ENCODE measurements around the gene DOK3. TPM values are rescaled to one million over a fixed set of nuclear protein-coding genes. Genes with fewer than 3 reads are reported as not detected.

Gene DOK3
- total RNA-seq, 4 donors from 2014 or later, result 0.60 to 17.2 (median 7.8) TPM

DNA sequence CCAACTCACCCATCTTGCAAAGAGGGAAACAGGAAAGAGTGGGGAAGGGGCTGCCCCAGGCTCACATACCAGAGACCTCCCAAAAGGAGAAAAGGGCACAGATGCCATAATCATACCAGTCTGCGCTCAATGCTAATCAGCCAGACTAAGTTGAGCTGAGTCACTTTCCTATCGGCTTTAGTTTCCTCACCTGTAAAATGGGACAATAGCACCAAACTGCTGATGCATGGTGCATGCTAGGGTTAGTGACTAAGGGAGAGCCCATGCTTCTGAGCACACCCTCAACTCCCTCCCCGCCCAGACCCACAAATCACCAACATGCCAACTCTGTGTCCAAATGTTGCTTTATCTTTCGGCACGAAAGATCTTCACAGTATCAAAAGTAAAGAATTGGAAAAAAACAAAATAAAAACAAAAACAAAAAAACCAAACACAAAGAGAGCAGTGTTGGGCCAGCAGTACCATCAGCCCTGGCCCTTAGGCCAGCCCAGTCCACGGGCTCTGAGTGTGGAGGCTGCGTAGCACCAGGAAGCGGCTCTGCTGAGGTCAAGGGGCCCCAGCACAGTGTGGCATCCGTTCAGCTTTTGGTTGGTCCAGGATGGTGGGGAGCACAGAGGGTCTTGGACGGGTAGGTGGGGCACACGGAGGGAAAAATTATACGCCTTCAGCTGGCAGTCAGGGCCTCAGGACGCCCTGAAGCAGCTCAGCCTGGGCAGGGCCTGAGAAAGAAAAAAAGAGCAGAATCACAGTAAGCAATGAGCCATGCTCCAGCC is 10.0 kb upstream of the DOK3 start:
- no peak for DNase-seq
- Histone ChIP-seq H3K9me3 (no peaks in the 10 kb centered on the region), H3K4me3 (no peak overlapping the region), H3K27ac (no peak overlapping the region), H3K4me1 (peaks cover 11 to 20% (median 18%) of the 10 kb centered on the region in 4 donors), H3K27me3 (no peaks in the 10 kb centered on the region), H3K36me3 (peaks cover 0 to 32% (median 12%) of the 10 kb centered on the region in 4 donors)
- WGBS, 2 donors (ENCODE audit: low coverage in 1 of 2), result 78 to 80% methylated on average over 10 to 13 of the region's 13 CpGs
- in situ Hi-C loops (cut with MboI; ENCODE audit: low pct_ligation_motif_present in 1 of 4, low pct_unique_long_range_greater_than_20kb in 1 of 4, low sequenced_read_pairs in 3 of 4) (loop anchor here in 1 of 4 donors (25.0 kb wide), 1 partner anchor 132 kb away; the partner anchor contains the start of gene SLC34A1), intact Hi-C loops (cut with DNase I; ENCODE audit: low total_unique reads) (no loop called here)
- TF ChIP-seq EP300 (IDR thresholded peaks at IDR 0.05; ENCODE audit: low read depth), result no peak
- no peak for TF ChIP-seq POLR2A (IDR thresholded peaks at IDR 0.05)
- no peak for TF ChIP-seq CTCF (IDR thresholded peaks at IDR 0.05)
- TF ChIP-seq POLR2AphosphoS5 (IDR thresholded peaks at IDR 0.05), result no peak

- intact Hi-C loops (cut with DNase I; ENCODE audit: low total_unique reads), result no loop called here
- H3K4me3 ChIP-seq, result peak within 1 kb of the TSS; percentile 81 to 97 (median 86)
- WGBS, 2 donors (ENCODE audit: low coverage in 1 of 2), result 1% methylated on average over 94 of the region's 96 CpGs; no CpG with 5 or more reads in 1 of the 2 donors
- TF ChIP-seq CTCF (IDR thresholded peaks at IDR 0.05), result no peak
- peak; percentile 62 for TF ChIP-seq POLR2A (IDR thresholded peaks at IDR 0.05)
- TF ChIP-seq EP300 (IDR thresholded peaks at IDR 0.05; ENCODE audit: low read depth), result no peak
- peak; percentile 85 to 92 (median 86) for TF ChIP-seq POLR2AphosphoS5 (IDR thresholded peaks at IDR 0.05)
- peaks cover 11 to 20% (median 18%) of the 10 kb centered on the region in 4 donors for H3K4me1 ChIP-seq
- H3K36me3 ChIP-seq, result peaks cover 0 to 45% (median 17%) of the 10 kb centered on the region in 4 donors
- in situ Hi-C loops (cut with MboI; ENCODE audit: low pct_ligation_motif_present in 1 of 4, low pct_unique_long_range_greater_than_20kb in 1 of 4, low sequenced_read_pairs in 3 of 4), result loop anchor here in 1 of 4 donors (25.0 kb wide), 1 partner anchor 130 kb away; the partner anchor contains the start of gene SLC34A1
- H3K9me3 ChIP-seq, result no peaks in the 10 kb centered on the region
- H3K27ac ChIP-seq, result peak within 1 kb of the TSS; percentile 85 to 93 (median 91)
- H3K27me3 ChIP-seq, result no peaks in the 10 kb centered on the region
- peak; percentile 98 for DNase-seq
These were observed 7.3 kb upstream of the DOK3 start, which contains the start of gene DDX41 for GRCh38 chr5:177516601-177517568. Gene DDX41, minus strand, starts transcription at chr5:177516961. Its CDS starts 16 bp downstream, at chr5:177516945.

- in situ Hi-C loops (cut with MboI; ENCODE audit: low pct_ligation_motif_present in 1 of 4, low pct_unique_long_range_greater_than_20kb in 1 of 4, low sequenced_read_pairs in 3 of 4) (loop anchor here in 1 of 4 donors (25.0 kb wide), 1 partner anchor 128 kb away; the partner anchor contains the start of gene SLC34A1), intact Hi-C loops (cut with DNase I; ENCODE audit: low total_unique reads) (no loop called here)
- Histone ChIP-seq H3K36me3 (peaks cover 0 to 44% (median 15%) of the 10 kb centered on the region in 4 donors), H3K9me3 (no peaks in the 10 kb centered on the region), H3K4me3 (peak overlapping the region in 2 of 4 donors; percentile 81 to 89), H3K27ac (no peak overlapping the region), H3K4me1 (peaks cover 11 to 20% (median 18%) of the 10 kb centered on the region in 4 donors), H3K27me3 (no peaks in the 10 kb centered on the region)
- TF ChIP-seq POLR2A (IDR thresholded peaks at IDR 0.05), result no peak
- no peak for TF ChIP-seq POLR2AphosphoS5 (IDR thresholded peaks at IDR 0.05)
- TF ChIP-seq CTCF (IDR thresholded peaks at IDR 0.05), result no peak
- TF ChIP-seq EP300 (IDR thresholded peaks at IDR 0.05; ENCODE audit: low read depth), result no peak
- WGBS, 2 donors (ENCODE audit: low coverage in 1 of 2), result 85 to 100% methylated on average over 3 to 7 of the region's 7 CpGs
- no peak for DNase-seq
These were observed 6.0 kb upstream of the DOK3 start for GRCh38 chr5:177515580-177515979.

Measured in transverse colon (tissue), 4 donors.